Fibroblast of skin of right quadriceps (primary cell): ENCODE measurements around the gene GMCL2.

Source experiments
- DNase-seq: peaks from one replicate; pipeline ENCODE4 v3.0.0-alpha.2; 2013

GMCL2 gene

DNA sequence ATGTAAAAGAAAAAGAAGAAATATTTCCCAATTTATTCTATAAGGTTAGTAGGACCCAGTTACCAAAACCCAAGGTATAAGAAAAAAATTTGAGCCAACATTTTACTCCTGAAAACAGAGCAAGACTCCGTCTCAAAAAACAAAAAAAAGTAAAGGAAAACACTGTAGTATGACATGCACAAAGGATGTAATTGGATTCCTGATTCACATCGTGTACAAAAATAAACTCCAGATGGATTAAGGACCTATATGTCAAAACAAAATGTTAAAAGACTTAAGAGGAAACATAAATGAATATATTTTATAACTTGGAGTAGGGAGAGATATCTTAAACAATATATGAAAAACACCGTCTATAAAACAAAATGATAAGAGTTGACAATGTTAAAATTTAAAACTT, 31.7 kb upstream of the GMCL2 start:
- no peak for DNase-seq

DNA sequence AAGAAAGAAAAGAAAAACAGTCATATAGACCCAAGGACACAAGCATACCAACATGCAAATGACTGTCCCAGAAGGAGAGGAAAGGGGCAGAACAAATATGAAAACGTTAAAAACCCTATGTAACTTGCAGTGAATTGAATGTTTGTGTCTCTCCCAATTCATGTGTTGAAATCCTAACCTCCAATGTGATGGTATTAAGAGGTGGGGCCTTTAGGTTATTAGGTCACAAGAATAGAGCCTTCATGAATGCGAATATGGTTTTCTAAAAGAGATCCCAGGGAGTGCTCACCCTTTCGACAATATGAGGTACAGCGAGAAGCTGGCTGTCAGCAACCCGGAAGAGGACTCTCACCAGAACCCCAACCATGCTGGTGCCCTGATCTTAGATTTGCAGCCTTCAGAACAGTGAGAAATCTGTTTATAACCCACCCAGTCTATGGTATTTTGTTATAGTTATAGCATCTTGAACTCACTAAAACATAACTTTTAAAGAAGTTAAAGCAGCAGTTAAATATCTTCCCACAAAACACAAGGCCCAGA, 31.1 kb upstream of the GMCL2 start:
- no peak for DNase-seq

DNA sequence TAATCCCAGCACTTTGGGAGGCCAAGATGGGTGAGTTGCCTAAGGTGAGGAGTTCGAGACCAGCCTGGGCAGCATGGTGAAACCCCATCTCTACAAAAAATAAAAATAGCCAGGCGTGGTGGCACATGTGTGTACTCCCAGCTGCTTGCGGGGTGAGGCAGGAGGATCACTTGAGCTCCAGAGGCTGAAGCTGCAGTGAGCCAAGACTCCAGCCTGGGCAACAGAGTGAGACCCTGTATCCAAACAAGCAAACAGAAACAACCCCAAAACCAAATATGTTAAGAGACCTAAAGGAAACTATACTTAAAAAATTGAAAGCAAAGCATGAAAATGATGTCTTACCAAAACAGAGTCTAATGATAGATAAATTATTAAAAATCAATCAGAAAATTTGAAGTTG, 29.6 kb upstream of the GMCL2 start:
- no peak for DNase-seq

DNA sequence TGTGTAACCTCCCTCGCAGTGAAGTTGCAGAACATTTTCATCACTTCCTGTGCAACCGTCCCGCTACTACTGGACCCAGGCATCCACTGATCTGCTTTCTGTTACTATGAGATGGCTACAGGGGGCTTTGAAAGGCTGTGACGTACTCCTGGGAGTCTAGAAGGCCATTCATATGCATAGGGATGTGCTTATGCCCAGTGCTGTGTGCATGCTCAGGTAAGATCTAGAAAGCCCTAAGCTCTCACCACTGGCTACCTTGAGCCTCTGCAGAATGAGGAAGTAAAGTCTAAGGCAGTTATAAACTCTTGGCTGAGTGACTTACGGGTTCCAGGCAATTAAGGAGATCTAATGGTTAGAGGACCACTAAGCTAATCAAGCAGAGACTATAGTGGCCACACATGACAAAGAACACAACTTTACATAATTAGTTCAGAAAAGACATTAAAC, 28.9 kb upstream of the GMCL2 start:
- DNase-seq: no peak

DNA sequence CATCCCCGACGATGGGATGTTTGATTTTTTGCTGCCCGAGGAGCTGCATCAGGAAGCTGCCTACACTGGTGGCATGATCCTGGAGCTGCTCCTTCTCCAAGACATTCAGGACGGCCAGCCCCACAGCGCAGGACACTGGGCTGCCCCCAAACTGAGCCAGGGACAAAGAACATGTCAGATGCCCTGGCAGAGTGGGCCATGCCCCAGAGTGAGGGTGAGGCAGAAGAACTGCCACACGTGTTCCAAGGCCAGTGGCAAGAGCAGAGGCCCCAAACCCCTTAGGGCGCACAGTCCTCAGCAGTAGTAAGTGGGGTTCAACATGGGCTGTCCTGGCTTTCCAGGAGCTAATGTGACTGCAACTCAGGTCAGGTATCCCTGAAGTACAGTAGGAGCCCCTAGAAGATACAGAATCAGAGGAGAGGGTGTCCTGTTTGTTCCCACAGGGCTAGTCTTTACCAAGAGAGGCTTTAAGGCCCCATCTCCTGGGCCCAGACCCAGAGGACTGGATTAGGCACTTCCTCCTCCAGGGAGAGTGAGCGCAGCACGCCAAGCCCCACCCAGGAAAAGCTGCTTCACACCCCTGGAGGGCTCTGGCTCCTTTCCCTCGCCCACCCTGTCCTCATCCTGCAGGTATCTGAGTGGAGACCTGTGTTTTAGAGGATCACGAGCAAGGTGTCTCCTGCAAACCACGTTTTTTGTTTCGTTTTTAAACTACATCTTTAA, 28.3 kb upstream of the GMCL2 start:
- no peak for DNase-seq

DNA sequence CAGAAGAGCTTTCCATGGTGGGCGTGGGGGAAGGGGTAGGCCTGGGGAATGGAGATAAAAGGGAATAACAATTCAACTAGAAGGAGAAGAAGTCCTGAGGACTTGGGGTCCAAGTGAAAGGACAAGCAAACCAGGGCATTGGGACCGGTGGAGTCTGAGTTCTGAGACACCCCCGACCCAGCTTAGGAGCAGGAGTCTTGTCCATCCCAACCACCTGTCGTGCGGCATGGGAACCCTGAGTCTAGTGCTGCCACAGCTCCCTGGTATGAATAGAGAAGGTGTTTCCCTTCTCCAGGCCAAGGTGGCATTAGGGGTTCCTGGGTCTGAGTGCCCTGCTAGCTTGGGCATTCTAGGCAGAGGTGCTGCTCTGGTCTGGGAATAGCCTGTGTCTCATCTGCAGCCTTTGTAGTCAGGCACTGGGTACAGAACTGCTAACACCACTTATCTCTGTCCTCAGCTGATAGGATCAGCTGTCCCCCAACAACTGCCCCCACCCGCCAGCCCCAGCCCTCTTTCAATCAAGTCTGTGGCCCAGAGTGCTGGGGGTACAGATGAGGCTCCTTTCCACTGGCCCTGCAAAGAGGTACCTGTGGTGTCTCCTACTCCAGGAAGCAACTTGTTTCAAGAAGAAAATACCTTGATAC, 27.1 kb upstream of the GMCL2 start:
- no peak for DNase-seq

DNA sequence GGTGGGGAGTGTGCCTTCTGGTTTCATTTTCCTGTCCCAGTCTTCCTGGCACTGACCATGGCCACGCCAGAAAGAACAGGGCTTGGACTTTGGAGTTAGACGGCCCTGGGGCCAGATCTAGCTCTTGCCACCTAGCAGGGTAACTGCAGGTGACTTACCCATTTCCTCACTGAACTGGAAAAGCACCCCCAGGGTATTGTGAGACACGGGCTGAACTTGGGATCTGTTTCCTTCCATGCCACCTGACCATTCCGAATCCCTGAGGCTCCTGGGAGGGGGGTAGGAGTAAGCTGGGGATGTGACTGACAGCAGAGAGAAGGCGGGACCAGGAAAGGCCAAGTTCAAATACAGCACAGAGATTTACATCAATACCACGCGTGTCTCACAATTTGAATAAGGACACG, 26.6 kb upstream of the GMCL2 start:
- DNase-seq: no peak

DNA sequence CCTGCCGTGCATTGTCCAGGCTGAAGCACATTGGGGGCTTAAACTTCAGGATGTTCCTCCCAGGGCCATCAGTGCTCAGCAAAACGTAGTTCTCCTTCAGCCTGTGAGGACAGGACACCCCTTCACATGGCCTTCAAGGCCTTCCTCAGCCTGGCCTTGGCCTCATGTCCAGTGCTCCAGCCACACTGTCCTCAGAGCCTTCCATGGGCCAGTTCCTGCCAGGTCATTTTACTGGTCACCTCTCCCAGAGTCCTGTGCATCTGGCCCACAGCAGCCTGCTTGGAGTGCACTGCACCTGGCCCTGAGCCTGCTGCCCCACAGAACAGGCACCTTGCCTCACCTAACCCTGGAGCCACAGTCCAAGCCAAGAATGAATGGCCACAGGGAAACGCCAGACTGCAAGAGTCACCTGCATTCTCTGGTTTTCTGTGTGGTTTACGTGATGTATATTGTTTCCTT, 25.9 kb upstream of the GMCL2 start:
- no peak for DNase-seq

DNA sequence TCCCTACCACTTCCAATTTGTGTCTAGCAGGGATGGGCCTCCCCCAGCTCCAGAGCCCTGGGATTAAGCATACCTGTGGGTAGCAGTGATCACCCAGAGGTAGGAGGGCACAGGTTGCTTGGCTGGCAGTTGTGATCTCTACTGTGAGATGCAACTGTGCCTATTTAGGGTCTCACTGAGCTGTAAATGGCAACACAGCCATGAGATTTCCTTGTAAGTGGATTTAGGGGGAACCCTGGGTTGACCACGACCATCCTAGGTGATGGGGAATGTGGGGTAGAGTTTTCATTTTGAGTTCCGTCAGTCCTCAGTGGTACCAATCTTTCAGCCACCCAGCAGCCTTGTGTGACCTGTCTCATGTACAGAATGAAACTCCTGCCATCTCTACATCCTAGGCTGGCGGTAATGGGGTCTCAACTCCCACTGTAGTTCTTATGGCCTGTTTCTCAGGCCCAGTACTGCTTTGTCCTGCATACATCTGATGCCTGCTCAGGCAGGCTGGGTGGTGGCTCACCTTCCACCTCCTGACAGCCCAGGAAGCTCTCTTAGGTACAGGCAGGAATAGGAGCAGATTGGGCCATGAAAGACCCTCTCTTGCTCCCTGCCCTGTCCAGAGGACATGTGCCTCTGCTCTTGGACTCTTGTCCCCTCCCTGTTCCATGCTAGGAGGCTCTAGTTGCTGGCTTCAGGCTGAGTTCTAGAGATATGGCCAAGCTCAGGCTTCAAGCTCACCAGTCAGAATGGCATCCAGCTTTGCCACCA, 25.3 kb upstream of the GMCL2 start:
- DNase-seq: no peak

DNA sequence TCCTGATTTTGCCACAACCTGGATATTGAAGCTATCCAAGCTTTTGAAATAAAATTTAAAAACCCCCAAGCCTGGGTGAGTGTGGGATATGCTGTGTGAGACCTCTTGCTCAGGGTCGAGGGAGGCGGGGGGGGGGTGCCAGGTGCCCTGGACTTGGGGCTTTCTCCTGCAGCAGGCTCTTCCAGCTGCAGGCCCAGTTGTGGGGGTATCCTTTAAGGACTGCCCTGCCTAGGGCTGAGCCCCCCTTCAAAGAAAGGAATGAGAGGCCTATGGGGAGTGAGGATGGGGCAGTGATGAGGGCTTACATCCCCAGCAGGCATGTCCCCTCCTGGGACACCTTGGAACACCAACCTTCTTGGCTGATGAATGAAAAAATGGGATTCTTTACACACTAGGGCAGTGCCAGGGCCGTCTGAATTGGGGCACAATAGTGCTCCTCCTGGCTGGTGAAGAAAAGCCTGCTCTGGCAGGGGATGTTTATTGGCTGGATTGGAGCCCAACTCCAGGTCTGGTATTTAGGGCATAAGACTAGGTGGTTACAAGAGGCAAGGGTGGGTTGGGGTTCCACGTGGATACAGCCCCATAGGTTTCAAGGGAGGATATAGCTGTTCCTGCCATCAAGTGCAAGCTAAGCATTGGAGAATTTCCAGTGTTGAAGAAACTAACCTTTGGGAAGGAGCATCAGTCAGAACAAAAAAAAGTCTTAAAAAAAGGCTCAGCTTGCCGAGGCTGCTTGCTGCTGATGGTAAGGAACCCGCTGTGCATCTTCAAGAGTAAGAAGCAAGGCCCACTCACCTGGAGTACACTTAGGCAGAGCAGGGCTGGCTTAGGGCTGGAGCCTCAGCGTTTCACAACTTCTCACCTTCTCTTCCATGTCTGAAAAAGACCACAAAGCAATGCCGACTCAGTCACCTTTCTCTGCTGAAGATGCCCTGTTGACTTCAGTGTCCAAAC, 24.2 kb upstream of the GMCL2 start:
- DNase-seq: no peak

DNA sequence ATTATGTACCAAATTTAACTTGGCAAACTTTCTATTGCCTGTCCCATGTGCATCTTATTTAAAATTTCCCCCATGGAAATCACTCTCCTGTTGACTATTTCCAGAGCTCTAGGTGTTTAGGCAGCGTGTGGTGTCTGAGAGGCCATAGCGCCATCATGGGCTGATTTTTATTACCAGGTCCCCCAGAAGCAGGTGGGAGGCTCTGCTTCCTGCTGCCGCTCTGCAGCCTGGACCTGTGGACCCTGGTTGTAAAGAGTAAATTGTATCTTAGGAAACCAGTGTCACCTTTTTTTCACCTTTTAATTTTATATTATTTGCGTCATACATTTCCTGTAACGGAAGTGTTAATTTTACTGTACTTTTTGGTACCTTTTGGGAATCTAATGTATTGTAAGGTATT, 23.5 kb upstream of the GMCL2 start:
- DNase-seq: no peak

DNA sequence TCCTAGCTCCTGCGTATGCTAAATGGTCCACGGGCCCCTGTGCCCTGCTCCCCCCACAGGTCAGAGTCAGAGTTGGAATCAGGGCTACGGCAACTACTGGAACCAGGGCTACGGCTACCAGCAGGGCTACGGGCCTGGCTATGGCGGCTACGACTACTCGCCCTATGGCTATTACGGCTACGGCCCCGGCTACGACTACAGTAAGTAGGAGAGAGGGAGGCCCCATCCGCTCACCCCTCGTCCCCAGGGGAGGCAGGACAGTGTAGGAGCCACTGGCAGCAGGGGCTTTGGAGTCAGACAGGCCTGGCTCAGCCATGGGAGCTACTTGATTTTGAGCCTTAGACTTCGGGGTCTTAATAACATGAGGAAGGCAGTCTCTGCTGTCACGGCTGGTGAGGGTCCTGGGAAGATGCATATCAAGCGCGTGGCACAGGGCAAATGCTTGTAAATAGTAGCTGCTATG, 22.9 kb upstream of the GMCL2 start:
- no peak for DNase-seq

DNA sequence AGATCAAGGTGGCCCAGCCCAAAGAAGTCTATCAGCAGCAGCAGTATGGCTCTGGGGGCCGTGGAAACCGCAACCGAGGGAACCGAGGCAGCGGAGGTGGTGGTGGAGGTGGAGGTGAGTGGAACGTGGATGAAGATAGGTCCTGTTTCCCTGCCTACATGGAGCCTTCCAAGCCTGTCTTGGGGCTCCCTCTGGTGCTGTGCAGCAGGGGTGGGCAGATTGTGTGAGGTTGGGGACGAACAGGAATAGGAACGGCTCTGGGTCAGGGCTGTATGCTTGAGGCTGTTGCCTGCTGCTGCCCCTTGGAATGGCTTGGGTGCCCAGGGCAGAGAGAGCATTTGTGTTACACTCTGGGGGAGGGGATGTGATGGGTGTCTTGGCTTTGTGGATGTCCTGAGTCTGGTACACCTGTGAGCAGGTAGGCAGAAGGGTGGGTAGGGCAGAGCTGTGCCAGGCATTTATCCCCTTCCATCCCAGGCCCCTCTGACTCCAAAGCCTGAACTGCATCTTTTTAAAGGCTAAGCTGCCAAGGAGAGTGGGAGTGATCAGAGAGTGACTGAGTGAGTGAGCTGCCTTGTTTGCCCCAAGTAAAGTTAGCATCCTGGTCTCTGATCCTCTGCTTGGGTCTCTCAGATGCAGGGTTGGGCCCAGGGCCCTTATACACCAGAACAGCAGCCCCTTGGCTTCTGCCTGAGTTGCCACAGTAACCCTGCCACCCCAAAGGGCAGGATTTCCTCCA, 22.3 kb upstream of the GMCL2 start:
- no peak for DNase-seq

DNA sequence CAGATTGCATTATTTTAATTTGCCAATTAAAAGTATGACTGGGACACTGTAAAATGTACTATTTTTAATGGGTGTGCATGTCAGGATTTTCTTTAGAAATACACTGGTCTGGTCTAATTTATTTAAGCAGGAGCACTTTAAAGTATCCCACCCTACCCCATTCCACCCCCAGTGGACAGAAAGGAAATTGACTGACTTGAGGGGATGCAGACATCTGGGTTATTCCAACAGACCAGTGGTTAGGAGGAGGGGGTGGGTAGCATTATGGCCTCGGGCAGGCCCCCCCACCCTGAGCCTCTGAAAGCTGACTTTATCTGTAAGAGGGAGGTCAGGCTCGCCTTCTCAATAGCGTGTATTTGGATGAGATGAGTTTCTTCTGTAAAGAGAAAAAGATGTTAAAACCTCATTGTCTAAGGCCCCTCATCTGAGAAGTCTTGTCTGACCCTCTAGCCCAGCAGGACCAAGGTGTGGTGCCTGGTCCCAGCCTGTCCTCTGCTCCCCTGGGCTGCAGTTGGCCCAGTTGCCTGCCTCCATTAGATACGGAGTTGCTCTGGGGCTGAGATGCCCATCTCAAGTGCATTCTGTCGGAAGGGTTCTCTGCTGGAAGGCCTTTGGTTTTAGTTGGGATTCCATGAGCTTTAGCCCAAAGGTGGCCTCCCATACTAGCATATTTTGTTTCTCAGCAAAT, 21.5 kb upstream of the GMCL2 start:
- no peak for DNase-seq

DNA sequence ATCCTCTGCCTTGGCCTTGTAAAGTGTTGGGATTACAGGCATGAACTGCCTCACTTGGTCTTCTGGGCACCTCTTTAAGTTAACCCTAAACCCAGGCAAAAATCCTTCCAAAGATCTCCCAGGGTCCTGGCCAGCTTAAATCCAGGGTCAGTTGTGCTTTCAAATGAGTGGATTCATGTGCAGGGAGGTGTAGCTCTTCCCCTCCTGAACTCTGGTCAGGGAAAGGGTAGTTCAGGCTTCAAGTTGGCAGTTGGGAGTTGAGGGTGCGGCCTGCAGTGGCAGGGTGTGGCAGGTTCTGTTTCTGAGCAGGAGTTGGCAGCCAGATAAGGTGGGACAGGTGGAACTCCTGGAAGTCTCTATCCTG, 20.7 kb upstream of the GMCL2 start:
- DNase-seq: no peak

DNA sequence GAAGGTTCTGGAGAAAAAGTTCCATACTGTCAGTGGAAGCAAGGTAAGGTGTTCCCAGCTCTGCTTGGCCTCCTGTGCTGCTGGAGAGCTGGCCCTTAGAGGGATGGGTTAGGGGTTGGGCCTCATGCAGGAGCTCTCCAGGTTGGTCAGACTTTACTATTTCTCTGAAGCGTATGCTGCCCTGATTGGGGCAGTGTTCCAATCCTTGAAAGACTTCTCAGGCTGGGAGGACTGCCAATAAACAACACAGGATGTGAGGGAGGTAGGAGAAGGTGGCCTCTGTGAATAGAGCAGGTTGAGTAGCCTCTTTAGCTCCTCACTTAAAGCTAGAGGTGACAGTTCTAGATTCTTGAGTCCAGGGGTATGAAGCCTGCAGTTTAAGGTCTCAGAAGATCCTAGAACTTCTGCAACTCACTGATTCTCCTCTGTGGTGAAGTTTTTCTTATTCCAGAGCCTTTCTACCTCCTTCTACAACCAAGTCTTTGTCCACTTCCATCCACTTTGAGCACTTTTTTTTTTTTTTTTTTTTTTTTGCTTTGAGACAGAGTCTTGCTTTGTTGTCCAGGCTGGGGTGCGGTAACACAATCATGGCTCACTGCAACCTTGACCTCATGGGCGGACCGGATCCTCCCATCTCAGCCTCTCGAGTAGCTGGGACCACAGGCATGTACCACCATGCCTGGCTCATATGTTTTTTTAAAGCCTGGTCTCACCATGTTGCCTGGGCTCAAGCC, 20.2 kb upstream of the GMCL2 start:
- DNase-seq: peak; percentile 54

DNA sequence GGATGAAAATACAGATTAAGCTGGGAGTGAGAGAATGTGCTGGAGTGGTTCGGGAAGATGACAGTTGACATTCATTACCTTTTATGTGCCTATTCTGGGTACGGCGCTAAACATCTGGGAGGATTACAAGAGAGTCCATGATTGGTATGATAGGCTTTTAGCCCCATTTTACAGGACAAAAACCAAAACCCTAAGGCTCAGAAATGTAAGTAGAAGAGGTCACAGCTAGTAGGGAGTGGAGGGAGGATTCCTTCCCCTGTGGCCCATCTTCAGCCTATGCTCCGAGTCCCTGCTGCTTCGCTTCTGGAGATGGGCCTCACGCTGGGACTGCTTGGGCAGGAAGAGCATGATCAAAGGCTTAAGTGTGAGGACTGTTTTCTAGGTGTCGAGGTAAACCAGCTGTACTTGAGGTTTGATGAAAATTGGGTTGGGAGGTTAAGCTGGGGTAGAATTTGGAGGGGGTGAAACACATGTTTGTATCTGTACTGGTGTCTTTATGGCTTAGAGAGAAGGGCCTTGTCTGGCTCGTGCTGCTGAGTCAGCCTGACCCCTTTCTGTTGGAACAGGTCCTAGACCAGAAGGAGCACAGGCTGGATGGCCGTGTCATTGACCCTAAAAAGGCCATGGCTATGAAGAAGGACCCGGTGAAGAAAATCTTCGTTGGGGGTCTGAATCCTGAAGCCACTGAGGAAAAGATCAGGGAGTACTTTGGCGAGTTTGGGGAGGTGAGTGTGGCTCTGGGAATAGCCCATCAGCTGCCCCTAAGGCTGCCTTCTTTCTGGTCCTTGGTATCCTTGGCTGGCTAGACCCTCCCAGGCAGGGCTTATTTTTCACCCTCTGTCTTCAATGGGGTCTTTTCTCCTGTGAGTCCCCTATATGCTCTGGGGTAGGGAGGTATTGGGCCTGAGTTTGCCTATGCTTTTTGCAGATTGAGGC, 19.3 kb upstream of the GMCL2 start:
- DNase-seq: no peak

DNA sequence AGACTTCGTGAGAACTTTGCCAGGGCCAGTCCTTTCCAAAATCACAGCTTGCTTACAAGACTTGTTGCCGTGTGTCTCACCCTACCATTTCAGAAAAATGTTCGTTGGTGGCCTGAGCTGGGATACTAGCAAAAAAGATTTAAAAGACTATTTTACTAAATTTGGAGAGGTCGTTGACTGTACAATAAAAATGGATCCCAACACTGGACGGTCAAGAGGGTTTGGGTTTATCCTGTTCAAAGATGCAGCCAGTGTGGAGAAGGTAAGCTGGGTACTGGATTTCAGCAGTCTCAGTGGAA, 18.5 kb upstream of the GMCL2 start:
- DNase-seq: no peak
